Loucy (cell line): ENCODE measurements around the gene RTP2.

Experiments
- H2AFZ ChIP-seq: fragments of 200-600 bp; sonication (generic); 2 replicates; pipeline ENCODE4 v1.6.0; 2016; ENCODE audit warnings: antibody characterized with exemption, mild to moderate bottlenecking, low read length, moderate library complexity
- H3F3A ChIP-seq: fragments of 200-600 bp; 2 replicates; pipeline ENCODE4 v1.6.0; 2016; ENCODE audit warnings: antibody characterized with exemption, low read depth, mild to moderate bottlenecking
- H3K27me3 ChIP-seq: fragments of 200-600 bp; sonication (generic); 2 replicates; pipeline ENCODE4 v1.6.1; 2014; ENCODE audit warnings: low read length, mild to moderate bottlenecking; ENCODE audit not compliant: insufficient read depth, poor library complexity, severe bottlenecking
- H3K36me3 ChIP-seq: fragments of 200-600 bp; sonication (generic); 2 replicates; pipeline ENCODE4 v1.6.1; 2016; ENCODE audit warnings: low read length; ENCODE audit not compliant: insufficient read depth
- H3K4me1 ChIP-seq: fragments of 200-600 bp; sonication (generic); 2 replicates; pipeline ENCODE4 v1.5.1; 2014; ENCODE audit warnings: low read length, mild to moderate bottlenecking; ENCODE audit not compliant: insufficient read depth, poor library complexity, severe bottlenecking
- H3K4me2 ChIP-seq: fragments of 200-600 bp; sonication (generic); 2 replicates; pipeline ENCODE4 v1.6.0; 2014; ENCODE audit warnings: antibody characterized with exemption, low read length, low read depth, mild to moderate bottlenecking; ENCODE audit not compliant: poor library complexity, severe bottlenecking
- H3K4me3 ChIP-seq: fragments of 200-600 bp; sonication (generic); 2 replicates; pipeline ENCODE4 v1.5.1; 2014; ENCODE audit warnings: low read length, mild to moderate bottlenecking, mixed read lengths; ENCODE audit not compliant: poor library complexity, severe bottlenecking
- H3K79me2 ChIP-seq: fragments of 200-600 bp; sonication (generic); 2 replicates; pipeline ENCODE4 v1.6.1; 2014; ENCODE audit warnings: low read length; ENCODE audit not compliant: insufficient read depth
- H3K9ac ChIP-seq: fragments of 200-600 bp; sonication (generic); 2 replicates; pipeline ENCODE4 v1.6.0; 2014; ENCODE audit warnings: mild to moderate bottlenecking, low read depth, low read length, moderate library complexity; ENCODE audit not compliant: poor library complexity, severe bottlenecking
- H3K9me2 ChIP-seq: fragments of 200-600 bp; sonication (generic); replicated peaks from 2 replicates; pipeline ENCODE4 v1.6.1; 2016; ENCODE audit warnings: low read depth, low read length, mixed read lengths
- H3K9me3 ChIP-seq: fragments of 200-600 bp; sonication (generic); 2 replicates; pipeline ENCODE4 v1.6.1; 2014; ENCODE audit warnings: mild to moderate bottlenecking, antibody characterized with exemption, low read length, low read depth; ENCODE audit not compliant: insufficient read depth
- H4K20me1 ChIP-seq: fragments of 200-600 bp; sonication (generic); 2 replicates; pipeline ENCODE4 v1.6.0; 2014; ENCODE audit warnings: antibody characterized with exemption, low read length, mild to moderate bottlenecking; ENCODE audit not compliant: insufficient read depth, poor library complexity, severe bottlenecking
- CTCF ChIP-seq: fragments of 200-600 bp; sonication (generic); conservative IDR thresholded peaks from 2 replicates; pipeline ENCODE4 v1.5.1; 2014; ENCODE audit warnings: mild to moderate bottlenecking, antibody characterized with exemption, low read length
- EZH2phosphoT487 ChIP-seq: fragments of 200-600 bp; IDR thresholded peaks from 2 replicates; pipeline ENCODE4 v1.6.1; 2018; ENCODE audit warnings: antibody characterized with exemption, mild to moderate bottlenecking, moderate library complexity, borderline replicate concordance

RTP2 gene

GRCh38 chr3:187740421-187741399 lies 38.4 kb upstream of the RTP2 start:
- Histone ChIP-seq H3K4me3 (peak overlapping the region; percentile 96), H3K9me2 (no peaks in the 10 kb centered on the region), H4K20me1 (peaks cover 79% of the 10 kb centered on the region), H3K9me3 (no peaks in the 10 kb centered on the region), H3K36me3 (no peaks in the 10 kb centered on the region; the same call in 1 of the 2 replicates), H3K4me1 (peaks cover 58% of the 10 kb centered on the region), H3K27me3 (no peaks in the 10 kb centered on the region), H3F3A (0 out of 2 replicates have a peak, but pooled peaks cover under 1% of the 10 kb centered on the region), H3K9ac (peak overlapping the region; percentile 91), H2AFZ (peak overlapping the region; percentile 65), H3K79me2 (peaks cover 94% of the 10 kb centered on the region), H3K4me2 (peak overlapping the region; percentile 94)
- peak; percentile 91 for TF ChIP-seq CTCF
- TF ChIP-seq EZH2phosphoT487 = no peak

GRCh38 chr3:187739561-187740332 lies 37.4 kb upstream of the RTP2 start:
- Histone ChIP-seq H4K20me1 (peaks cover 85% of the 10 kb centered on the region), H3K9me3 (no peaks in the 10 kb centered on the region), H3K79me2 (peaks cover 100% of the 10 kb centered on the region), H2AFZ (peak overlapping the region; percentile 65), H3K4me3 (peak overlapping the region; percentile 96), H3K4me1 (peaks cover 62% of the 10 kb centered on the region), H3K27me3 (no peaks in the 10 kb centered on the region), H3K9me2 (no peaks in the 10 kb centered on the region), H3K4me2 (peak overlapping the region; percentile 94), H3F3A (no peaks in the 10 kb centered on the region), H3K9ac (peak overlapping the region; percentile 91), H3K36me3 (peaks cover 3% of the 10 kb centered on the region; the same call in 1 of the 2 replicates)
- no peak for TF ChIP-seq EZH2phosphoT487
- TF ChIP-seq CTCF = peak; percentile 95

- peaks cover 84% of the 10 kb centered on the region for H4K20me1 ChIP-seq
- peaks cover 9% of the 10 kb centered on the region; the same call in 1 of the 2 replicates for H3K36me3 ChIP-seq
- H3K9me2 ChIP-seq = no peaks in the 10 kb centered on the region
- H2AFZ ChIP-seq = no peak overlapping the region
- peaks cover 62% of the 10 kb centered on the region for H3K4me1 ChIP-seq
- no peaks in the 10 kb centered on the region for H3K9me3 ChIP-seq
- H3K9ac ChIP-seq = peak overlapping the region; percentile 91
- H3F3A ChIP-seq = no peaks in the 10 kb centered on the region
- peak overlapping the region; percentile 96 for H3K4me3 ChIP-seq
- H3K4me2 ChIP-seq = peak overlapping the region; percentile 94
- TF ChIP-seq EZH2phosphoT487 = no peak
- no peak for TF ChIP-seq CTCF
- H3K27me3 ChIP-seq = no peaks in the 10 kb centered on the region
- H3K79me2 ChIP-seq = peaks cover 100% of the 10 kb centered on the region
These were observed 36.8 kb upstream of the RTP2 start for GRCh38 chr3:187739094-187739560.
